Aorta (tissue), 5 donors: ENCODE data around the gene LRRC25. TPM values are rescaled to one million over a fixed set of nuclear protein-coding genes. Genes with fewer than 3 reads are reported as not detected.
A peak's percentile ranks its signal among the peaks of the same experiment; 100 is the strongest.

Source experiments
- ATAC-seq: fragments of 200-7000 bp; cut with Tn5 transposase; one replicate; pipeline ENCODE4 v1.9.1; 2022; ENCODE audit warnings: moderate library complexity; ENCODE audit not compliant: low FRiP score
- DNase-seq, 2 donors: peaks; one replicate each; pipeline ENCODE4 v3.0.0-alpha.2; 2020
- H3K27ac ChIP-seq, 2 donors: one replicate each; pipeline ENCODE4 v1.5.1; 2013; ENCODE audit warnings: low read length in 2 of 2, mild to moderate bottlenecking in 2 of 2, moderate library complexity in 2 of 2, control low read depth in 1 of 2, inconsistent platforms in 1 of 2, low read depth in 1 of 2
- H3K27me3 ChIP-seq, 2 donors: one replicate each; pipeline ENCODE4 v1.6.1; 2013; ENCODE audit warnings: control low read depth in 1 of 2, low read length in 1 of 2, mild to moderate bottlenecking in 1 of 2, moderate library complexity in 1 of 2; ENCODE audit not compliant: insufficient read depth in 2 of 2, control insufficient read depth in 1 of 2
- H3K36me3 ChIP-seq, 2 donors: one replicate each; pipeline ENCODE4 v1.6.1; 2013; ENCODE audit warnings: control low read depth in 1 of 2, low read length in 1 of 2, mild to moderate bottlenecking in 1 of 2; ENCODE audit not compliant: insufficient read depth in 2 of 2, control insufficient read depth in 1 of 2
- H3K4me1 ChIP-seq, 2 donors: one replicate each; pipeline ENCODE4 v1.6.1; 2013; ENCODE audit warnings: low read length in 2 of 2, control low read depth in 1 of 2, mild to moderate bottlenecking in 1 of 2, moderate library complexity in 1 of 2; ENCODE audit not compliant: insufficient read depth in 2 of 2, control insufficient read depth in 1 of 2
- H3K4me3 ChIP-seq, 2 donors: one replicate each; pipeline ENCODE4 v1.5.1; 2013; ENCODE audit warnings: low read length in 2 of 2, control low read depth in 1 of 2, mild to moderate bottlenecking in 1 of 2
- H3K9me3 ChIP-seq: one replicate; pipeline ENCODE4 v1.6.1; 2013; ENCODE audit warnings: mild to moderate bottlenecking, low read length; ENCODE audit not compliant: control insufficient read depth
- WGBS, 2 donors: extraction: QIAGEN DNeasy Blood & Tissue Kit; methylation state at CpG; one replicate each; pipeline ENCODE4 v1.1.7; 2013; 5-methylcytosine and 5-hydroxymethylcytosine counted together
- intact Hi-C, 2 donors: fragments of 100-400 bp; cut with DNase I; formaldehyde crosslinking; loops; one replicate each; pipeline versions ENCODE4 v1.14.2 to v1.15.0; 2022
- polyA plus RNA-seq, 2 donors: library from polyadenylated mRNA; stranded (reverse); fragments of 200-250 nt; gene quantifications; one replicate each; pipeline ENCODE4 v1.2.3, GENCODE V29; 2013
- total RNA-seq, 2 donors: library from RNA; stranded (reverse); fragmentation: NEBNext Ultra II Directional; extraction: Animal tissue kit (Norgen Biotek cat#: 25700); gene quantifications; one replicate each; pipeline ENCODE4 v1.2.1, GENCODE V29; 2021
- donor health status: healthy with polysubstance abuse.
- donor health status: Bipolar disorder and iron deficiency.
- donor health status: DM: no; HTN: no; CAD: no.
- donor health status: DM: no; HTN: no; CAD: no.
- donor health status: DM: yes; HTN: yes; CAD: no.

Gene LRRC25
- total and polyA plus RNA-seq, 4 donors, result 2.2 to 15.6 (median 7.5) TPM

DNA sequence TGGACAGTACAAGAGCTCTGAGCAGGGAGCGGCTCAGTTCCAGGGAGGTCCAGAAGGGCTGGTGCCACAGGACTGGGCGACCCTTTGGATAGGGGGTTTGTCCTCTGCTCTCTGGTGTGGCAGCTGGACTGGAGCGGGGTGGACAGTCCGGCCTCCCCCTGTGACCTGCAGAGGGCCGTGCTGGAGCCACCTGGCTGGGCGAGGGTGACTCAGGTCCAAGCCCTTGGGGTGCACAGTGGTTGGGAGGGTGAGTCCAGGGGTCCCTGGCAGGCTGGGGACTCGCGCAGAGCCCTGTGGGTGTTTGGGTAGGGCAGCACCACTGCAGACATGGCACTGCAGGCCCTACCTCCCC, 29.0 kb upstream of the LRRC25 start:
- Histone ChIP-seq H3K4me3 (no peak overlapping the region), H3K36me3 (no peaks in the 10 kb centered on the region), H3K4me1 (no peaks in the 10 kb centered on the region), H3K9me3 (no peaks in the 10 kb centered on the region), H3K27ac (peak overlapping the region in 1 of 2 donors; percentile 37), H3K27me3 (no peaks in the 10 kb centered on the region)
- ATAC-seq, result no peak
- DNase-seq, result no peak
- WGBS, 2 donors, result 42 to 46% methylated on average over 8 of the region's 8 CpGs
- intact Hi-C loops, result no loop called here

DNA sequence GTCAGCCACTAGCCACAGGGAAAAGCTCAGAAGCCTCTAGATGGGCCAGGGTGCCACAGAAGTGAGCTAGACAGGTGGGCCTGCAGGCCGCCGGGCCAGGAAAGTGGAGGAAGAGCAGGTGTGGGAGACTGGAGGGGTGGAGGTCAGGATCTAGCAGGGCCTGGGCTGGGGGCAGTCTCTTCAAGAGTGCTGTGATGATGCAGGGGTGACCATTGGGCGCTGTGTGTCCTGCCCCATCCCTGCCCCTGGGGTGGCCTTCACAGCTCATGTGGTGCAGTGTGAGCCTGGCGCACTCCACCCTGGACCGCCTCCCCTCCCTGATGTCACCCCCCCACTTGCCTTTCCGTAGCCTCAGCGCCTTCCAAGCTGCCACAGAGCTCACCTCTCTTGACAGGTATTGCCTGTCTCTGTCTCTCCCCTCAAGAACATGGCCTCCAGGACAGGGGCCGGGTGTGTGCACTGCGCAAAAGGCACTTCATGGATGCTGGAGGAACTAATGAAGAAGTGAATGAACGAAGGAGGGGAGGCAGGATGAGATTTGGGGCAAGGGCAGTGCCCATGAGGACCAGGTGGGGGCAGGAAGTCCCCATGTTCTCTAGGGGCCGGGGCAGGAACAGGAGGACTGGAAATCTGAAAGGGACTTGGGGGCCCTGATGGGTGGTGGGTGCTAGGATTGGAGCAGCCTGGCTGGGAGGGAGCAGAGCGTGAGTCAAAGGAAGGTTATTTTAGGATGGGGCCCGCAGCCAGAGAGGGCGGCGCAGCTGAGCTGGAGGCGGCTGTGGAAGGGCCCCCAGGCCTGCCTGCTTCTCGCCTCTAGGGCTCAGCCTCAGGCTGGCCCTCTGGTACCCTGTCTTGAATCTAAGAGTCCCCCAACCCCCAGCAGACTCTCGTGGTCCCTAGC, 28.3 kb upstream of the LRRC25 start:
- WGBS, 2 donors, result 37 to 38% methylated on average over 15 to 18 of the region's 18 CpGs
- H3K9me3 ChIP-seq, result no peaks in the 10 kb centered on the region
- H3K4me1 ChIP-seq, result no peaks in the 10 kb centered on the region
- H3K27me3 ChIP-seq, result no peaks in the 10 kb centered on the region
- H3K27ac ChIP-seq, result peak overlapping the region in 1 of 2 donors; percentile 37
- DNase-seq, result peak; percentile 85 to 92
- no peaks in the 10 kb centered on the region for H3K36me3 ChIP-seq
- intact Hi-C loops, result no loop called here
- ATAC-seq, result peak; percentile 72
- no peak overlapping the region for H3K4me3 ChIP-seq

DNA sequence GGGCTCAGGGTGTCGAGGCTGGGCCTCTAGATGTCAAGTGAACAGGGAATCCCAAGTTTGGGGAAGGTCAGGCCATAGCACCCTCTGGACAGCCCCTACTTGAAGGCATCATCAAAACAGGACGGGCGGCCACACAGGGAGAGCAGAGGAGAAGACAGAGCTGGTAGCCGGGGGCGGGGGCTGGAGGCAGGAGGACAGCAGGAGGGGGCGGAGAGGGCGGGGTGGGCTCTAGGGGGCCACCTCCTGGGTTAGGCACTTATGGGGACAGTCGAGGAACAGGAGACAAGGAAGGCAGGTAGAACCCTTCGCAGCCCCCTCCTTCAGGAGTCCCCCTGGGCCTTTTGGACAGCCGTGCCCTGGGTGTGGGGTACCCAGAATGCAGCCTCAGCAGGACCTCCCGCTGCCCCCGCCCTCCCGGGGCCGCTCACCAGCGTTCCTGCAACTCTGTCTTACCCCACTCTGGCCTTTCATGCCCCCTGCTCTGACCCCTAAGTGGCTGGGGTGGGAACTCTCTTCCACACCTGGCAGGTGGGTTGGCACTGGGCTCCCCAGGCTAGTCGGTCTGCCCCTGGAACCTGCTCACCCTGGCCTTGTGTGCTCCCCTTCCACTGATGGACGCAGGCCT, 27.6 kb upstream of the LRRC25 start:
- no peaks in the 10 kb centered on the region for H3K36me3 ChIP-seq
- DNase-seq, result no peak
- peak overlapping the region in 1 of 2 donors; percentile 0 for H3K27ac ChIP-seq
- H3K27me3 ChIP-seq, result no peaks in the 10 kb centered on the region
- H3K4me3 ChIP-seq, result no peak overlapping the region
- H3K9me3 ChIP-seq, result no peaks in the 10 kb centered on the region
- 88 to 89% methylated on average over 16 to 17 of the region's 17 CpGs for WGBS, 2 donors
- intact Hi-C loops, result no loop called here
- H3K4me1 ChIP-seq, result no peaks in the 10 kb centered on the region
- ATAC-seq, result no peak

DNA sequence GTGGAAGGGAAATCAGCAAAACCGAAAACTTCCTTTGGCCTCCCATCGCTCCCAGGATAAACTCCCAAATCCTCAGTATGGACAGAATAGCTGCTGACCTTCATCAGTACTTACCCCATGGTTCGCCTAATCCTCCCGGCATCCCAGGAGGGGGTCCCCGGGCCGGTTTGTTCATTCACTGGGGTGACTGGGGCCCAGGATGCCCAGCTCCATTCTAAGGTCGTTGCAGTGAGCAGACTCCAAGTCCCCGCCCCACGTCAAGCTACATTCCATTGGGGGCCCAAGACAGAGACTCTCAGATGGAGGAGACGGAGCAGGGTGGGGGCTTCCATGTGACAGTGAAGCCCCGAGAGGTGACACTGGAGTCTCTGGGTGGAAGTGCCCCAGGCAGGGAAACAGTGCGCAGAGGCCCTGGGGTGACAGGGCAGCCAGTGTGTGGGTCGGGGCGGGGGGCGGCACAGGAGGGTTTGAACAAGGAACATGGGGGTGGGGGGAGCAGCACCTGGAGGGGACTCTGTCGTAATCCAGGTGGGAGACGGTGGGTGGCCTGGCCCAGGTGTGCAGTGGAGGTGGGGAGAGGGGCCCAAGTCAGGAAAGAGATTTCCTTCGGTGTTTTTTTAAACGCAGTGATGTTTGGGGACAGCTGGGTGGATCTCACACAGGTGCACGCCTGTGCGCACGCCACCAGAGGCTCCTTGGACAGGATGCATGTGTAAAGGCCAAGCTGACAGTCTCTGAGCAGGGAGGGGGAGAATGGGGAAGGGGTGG, 26.9 kb upstream of the LRRC25 start:
- Histone ChIP-seq H3K4me3 (no peak overlapping the region), H3K4me1 (no peaks in the 10 kb centered on the region), H3K27ac (no peak overlapping the region), H3K27me3 (no peaks in the 10 kb centered on the region), H3K9me3 (no peaks in the 10 kb centered on the region), H3K36me3 (no peaks in the 10 kb centered on the region)
- DNase-seq (peak in 1 of 2 donors; percentile 74), ATAC-seq (no peak)
- intact Hi-C loops, result no loop called here
- WGBS, 2 donors, result 73 to 75% methylated on average over 22 of the region's 22 CpGs

DNA sequence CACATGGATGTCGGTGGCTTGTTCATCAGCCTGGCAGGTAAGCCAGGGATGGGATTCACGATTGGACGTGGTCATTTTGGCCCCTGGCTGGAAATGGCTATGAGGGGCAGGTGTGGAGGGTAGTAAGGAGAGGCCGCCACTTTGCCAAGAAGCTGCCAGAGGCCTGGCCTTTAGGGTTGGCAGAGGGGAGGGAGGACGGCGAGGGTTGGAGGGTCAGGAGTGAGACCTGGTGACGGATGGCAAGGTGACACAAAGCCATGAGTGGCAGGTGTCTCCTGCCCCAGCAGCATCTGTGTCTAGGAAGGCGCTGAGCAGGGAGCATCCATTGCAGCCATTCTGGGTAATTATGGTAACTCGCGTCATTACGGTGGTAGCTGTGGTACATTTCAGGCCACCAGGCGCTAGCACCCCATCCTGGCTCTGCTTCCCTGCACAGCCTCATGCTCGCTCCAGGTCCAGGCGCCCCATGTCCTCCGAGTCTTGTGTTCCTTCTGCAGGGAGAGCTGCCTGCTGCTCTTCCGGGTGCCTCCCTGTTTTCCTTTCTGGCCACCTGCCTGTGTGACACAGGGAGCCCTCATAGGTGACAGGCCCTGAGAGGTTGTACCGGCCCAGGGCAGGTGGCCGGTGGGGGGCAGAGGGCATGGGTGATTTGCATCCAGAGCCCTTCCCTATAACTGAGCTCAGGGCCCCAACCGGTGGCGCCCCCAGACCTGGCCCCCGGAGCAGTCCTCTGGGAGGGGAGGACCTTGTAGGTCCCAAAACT, 26.0 kb upstream of the LRRC25 start:
- WGBS, 2 donors, result 68 to 72% methylated on average over 21 of the region's 21 CpGs
- no peaks in the 10 kb centered on the region for H3K36me3 ChIP-seq
- no peak for ATAC-seq
- H3K9me3 ChIP-seq, result no peaks in the 10 kb centered on the region
- H3K4me3 ChIP-seq, result no peak overlapping the region
- DNase-seq, result no peak
- no peaks in the 10 kb centered on the region for H3K27me3 ChIP-seq
- H3K27ac ChIP-seq, result no peak overlapping the region
- no peaks in the 10 kb centered on the region for H3K4me1 ChIP-seq
- intact Hi-C loops, result no loop called here

DNA sequence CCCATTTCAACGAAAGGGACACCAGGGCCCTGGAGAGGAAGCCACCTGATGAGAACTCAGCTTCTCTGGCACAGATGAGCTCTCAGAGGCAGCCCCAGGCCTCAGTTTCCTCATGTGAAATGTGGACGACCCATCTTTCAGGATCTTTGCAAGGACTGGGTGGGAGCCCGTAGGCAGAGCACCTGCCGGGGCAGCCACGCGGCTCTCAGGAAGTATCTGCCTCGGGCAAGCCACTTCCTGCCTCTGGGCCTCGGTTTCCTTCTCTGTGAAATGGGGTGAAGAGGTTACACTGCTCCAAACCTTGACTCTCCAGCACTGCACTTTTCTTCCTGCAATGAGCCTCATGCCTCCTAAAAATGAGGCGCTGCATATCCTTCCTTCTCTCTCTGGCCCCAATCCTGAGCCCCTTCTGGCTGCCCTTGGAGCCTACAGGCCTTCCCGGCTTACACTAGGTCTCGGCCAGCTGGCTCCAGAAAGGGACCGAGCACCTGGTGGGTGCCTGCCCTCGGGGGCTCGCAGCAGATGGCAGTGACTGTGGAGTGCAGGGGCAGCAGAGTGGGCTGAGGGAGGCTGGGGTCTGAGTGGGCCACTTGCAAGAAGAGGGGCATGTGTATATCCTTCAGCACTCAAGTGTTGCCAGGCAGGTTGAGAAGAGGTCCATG, 25.2 kb upstream of the LRRC25 start:
- DNase-seq, result no peak

DNA sequence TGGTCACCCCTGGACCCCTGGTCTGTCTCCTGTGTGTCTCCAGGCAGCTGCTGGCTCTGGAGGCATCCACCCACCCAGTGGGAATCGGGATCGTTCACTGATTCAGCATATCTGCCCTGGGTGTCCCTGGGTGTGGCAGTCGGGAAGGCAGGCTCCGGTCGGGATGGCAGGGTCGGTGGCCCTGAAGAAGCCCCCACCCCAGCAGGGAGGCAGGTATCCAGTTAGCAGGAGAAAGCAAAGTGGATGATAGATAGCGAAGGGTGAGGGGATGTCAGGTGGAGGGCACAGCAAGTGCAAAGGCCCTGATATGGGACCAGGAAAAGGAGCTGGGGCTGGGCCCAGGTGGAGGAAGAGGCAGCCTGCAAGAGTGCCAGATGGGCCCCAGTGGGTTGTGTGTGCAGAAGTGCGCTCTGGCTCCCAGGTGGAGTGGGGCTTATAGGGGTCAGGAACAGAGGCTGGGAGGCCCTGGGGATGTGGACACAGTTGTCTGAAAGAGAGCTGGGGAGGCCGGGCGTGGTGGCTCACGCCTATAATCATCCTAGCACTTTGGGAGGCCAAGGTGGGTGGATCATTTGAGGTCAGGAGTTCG, 24.0 kb upstream of the LRRC25 start:
- H3K9me3 ChIP-seq, result no peaks in the 10 kb centered on the region
- no peak overlapping the region for H3K27ac ChIP-seq

More for the DNA sequence above, 25.2 kb upstream of the LRRC25 start:
- ATAC-seq, result no peak
- 85% methylated on average over 14 of the region's 14 CpGs for WGBS, 2 donors
- Histone ChIP-seq H3K9me3 (no peaks in the 10 kb centered on the region), H3K27ac (no peak overlapping the region), H3K27me3 (no peaks in the 10 kb centered on the region), H3K4me1 (no peaks in the 10 kb centered on the region), H3K4me3 (no peak overlapping the region), H3K36me3 (no peaks in the 10 kb centered on the region)
- intact Hi-C loops, result no loop called here

More for the DNA sequence above, 24.0 kb upstream of the LRRC25 start:
- 78 to 84% methylated on average over 11 to 12 of the region's 12 CpGs for WGBS, 2 donors
- ATAC-seq (no peak), DNase-seq (peak; percentile 50 to 70)
- no peaks in the 10 kb centered on the region for H3K4me1 ChIP-seq
- H3K27me3 ChIP-seq, result no peaks in the 10 kb centered on the region
- H3K36me3 ChIP-seq, result no peaks in the 10 kb centered on the region
- intact Hi-C loops, result no loop called here
- H3K4me3 ChIP-seq, result no peak overlapping the region
